H1 (cell line): ENCODE measurements around the gene RSF1. TPM values are rescaled to one million over a fixed set of nuclear protein-coding genes. Genes with fewer than 3 reads are reported as not detected.

Experiments
- CTCF ChIA-PET: fragments of 300-600 bp; sonication (Branson Sonifier 250); formaldehyde crosslinking; loops from one replicate; lab custom pipeline; 2021; ENCODE audit not compliant: partially characterized antibody; lab: Charles Lee
- POLR2A ChIA-PET: fragments of 300-600 bp; sonication (Branson Sonifier 250); formaldehyde crosslinking; loops from one replicate; lab custom pipeline; 2021; ENCODE audit warnings: inconsistent platforms; ENCODE audit not compliant: partially characterized antibody; lab: Charles Lee
- DNase-seq, 2 experiments: peaks; one replicate each; pipeline versions ENCODE4 v3.0.0 to v3.0.0-alpha.2; 2010 to 2022; ENCODE audit warnings: low spot score in 2 of 2, low read depth in 1 of 2, mixed read lengths in 1 of 2
- FAIRE-seq: peaks from 2 replicates; lab custom pipeline; 2011; peaks lifted over from hg19 to GRCh38; lab: Jason Lieb, UNC
- H2AFZ ChIP-seq: 2 replicates; pipeline ENCODE4 v1.8.1; 2012; ENCODE audit warnings: low read length, inconsistent platforms
- H2AK5ac ChIP-seq: 2 replicates; pipeline ENCODE4 v1.6.1; 2013; ENCODE audit warnings: low read depth, low read length
- H2BK120ac ChIP-seq: replicated peaks from 2 replicates; pipeline ENCODE3; 2013; ENCODE audit warnings: low read depth, low read length, inconsistent platforms
- H2BK12ac ChIP-seq: 2 replicates; pipeline ENCODE4 v1.6.1; 2013; ENCODE audit warnings: low read depth, low read length
- H2BK15ac ChIP-seq: 2 replicates; pipeline ENCODE4 v1.6.1; 2013; ENCODE audit warnings: low read length
- H2BK20ac ChIP-seq: 2 replicates; pipeline ENCODE4 v1.6.1; 2013; ENCODE audit warnings: low read length
- H2BK5ac ChIP-seq: 2 replicates; pipeline ENCODE4 v1.6.1; 2013; ENCODE audit warnings: low read depth, low read length
- H3K14ac ChIP-seq: 2 replicates; pipeline ENCODE4 v1.6.1; 2013; ENCODE audit warnings: inconsistent platforms; ENCODE audit not compliant: insufficient read length
- H3K18ac ChIP-seq: 2 replicates; pipeline ENCODE4 v1.6.1; 2013; ENCODE audit warnings: low read length; ENCODE audit errors: extremely low read depth
- H3K23ac ChIP-seq: 2 replicates; pipeline ENCODE4 v1.6.1; 2013; ENCODE audit warnings: inconsistent platforms; ENCODE audit not compliant: insufficient read length
- H3K23me2 ChIP-seq: 2 replicates; pipeline ENCODE4 v1.6.1; 2013; ENCODE audit warnings: low read depth, low read length
- H3K27ac ChIP-seq: 2 replicates; pipeline ENCODE4 v1.6.1; 2011; ENCODE audit warnings: low read depth, low read length, inconsistent platforms
- H3K27me3 ChIP-seq, 4 experiments: replicated peaks in 1 of 4; 1 replicate in 1 of 4; 2 replicates in 3 of 4; pipeline versions ENCODE4 v1.6.1 to v1.8.1; 2011 to 2013; ENCODE audit warnings: low read length in 3 of 4, mild to moderate bottlenecking in 3 of 4, inconsistent platforms in 2 of 4, mixed read lengths in 2 of 4, moderate library complexity in 1 of 4; ENCODE audit not compliant: control insufficient read depth in 3 of 4, insufficient read depth in 3 of 4; ENCODE audit errors: extremely low read depth in 1 of 4
- H3K36me3 ChIP-seq, 4 experiments: 2 replicates each; pipeline versions ENCODE4 v1.6.1 to v1.8.1; 2011 to 2013; ENCODE audit warnings: mild to moderate bottlenecking in 4 of 4, low read length in 3 of 4, moderate library complexity in 2 of 4, control low read depth in 1 of 4, inconsistent platforms in 1 of 4; ENCODE audit not compliant: insufficient read depth in 4 of 4, control insufficient read depth in 2 of 4
- H3K4ac ChIP-seq: replicated peaks from 2 replicates; pipeline ENCODE3; 2013; ENCODE audit warnings: low read length, low read depth, mixed read lengths, inconsistent platforms; ENCODE audit not compliant: insufficient read length
- H3K4me1 ChIP-seq, 4 experiments: replicated peaks in 1 of 4; 1 replicate in 1 of 4; 2 replicates in 3 of 4; pipeline versions ENCODE4 v1.6.1 to v1.8.1; 2011 to 2013; ENCODE audit warnings: low read length in 3 of 4, inconsistent platforms in 2 of 4, mixed read lengths in 1 of 4; ENCODE audit not compliant: insufficient read depth in 4 of 4, control insufficient read depth in 3 of 4
- H3K4me2 ChIP-seq, 2 experiments: 2 replicates each; pipeline versions ENCODE4 v1.6.1 to v1.8.1; 2011 to 2013; ENCODE audit warnings: low read depth in 2 of 2, low read length in 2 of 2, control low read depth in 1 of 2, inconsistent platforms in 1 of 2, mild to moderate bottlenecking in 1 of 2; ENCODE audit not compliant: insufficient read depth in 1 of 2
- H3K4me3 ChIP-seq, 4 experiments: fragments of 200-600, 300-600 bp in 1 of 4; sonication (generic), shearing (Covaris generic), sonication (Bioruptor Twin) in 1 of 4; 2 replicates each; pipeline versions ENCODE4 v1.5.1 to v1.8.1; 2011 to 2016; ENCODE audit warnings: low read length in 4 of 4, low read depth in 3 of 4, control low read depth in 2 of 4, inconsistent platforms in 2 of 4, mild to moderate bottlenecking in 2 of 4, mixed read lengths in 1 of 4, moderate library complexity in 1 of 4; ENCODE audit not compliant: insufficient read depth in 2 of 4; ENCODE audit errors: extremely low read depth in 1 of 4
- H3K56ac ChIP-seq: replicated peaks from 2 replicates; pipeline ENCODE3; 2013; ENCODE audit warnings: low read depth, mild to moderate bottlenecking, mixed read lengths, low read length, inconsistent platforms; ENCODE audit not compliant: insufficient read length
- H3K79me1 ChIP-seq: 2 replicates; pipeline ENCODE4 v1.6.1; 2013; ENCODE audit warnings: low read depth, low read length, control low read depth
- H3K79me2 ChIP-seq, 2 experiments: 2 replicates each; pipeline versions ENCODE4 v1.6.1 to v1.8.1; 2012 to 2013; ENCODE audit warnings: low read length in 2 of 2, mild to moderate bottlenecking in 2 of 2, inconsistent platforms in 1 of 2; ENCODE audit not compliant: insufficient read depth in 2 of 2, control insufficient read depth in 1 of 2
- H3K9ac ChIP-seq, 4 experiments: replicated peaks in 1 of 4; 1 replicate in 1 of 4; 2 replicates in 3 of 4; pipeline versions ENCODE4 v1.6.1 to v1.8.1; 2011 to 2013; ENCODE audit warnings: low read depth in 3 of 4, low read length in 3 of 4, control low read depth in 2 of 4, mild to moderate bottlenecking in 2 of 4, moderate library complexity in 2 of 4, inconsistent platforms in 1 of 4; ENCODE audit errors: extremely low read depth in 1 of 4
- H3K9me3 ChIP-seq, 2 experiments: 2 replicates each; pipeline versions ENCODE4 v1.6.1 to v1.8.1; 2012 to 2013; ENCODE audit warnings: mild to moderate bottlenecking in 2 of 2, moderate library complexity in 2 of 2, control low read depth in 1 of 2, inconsistent platforms in 1 of 2, low read depth in 1 of 2, low read length in 1 of 2, mixed read lengths in 1 of 2; ENCODE audit not compliant: insufficient read depth in 2 of 2
- H4K20me1 ChIP-seq, 2 experiments: replicated peaks in 1 of 2; 2 replicates each; pipeline versions ENCODE3 to v1.8.1; 2011 to 2013; ENCODE audit warnings: inconsistent platforms in 2 of 2, low read length in 2 of 2, mild to moderate bottlenecking in 1 of 2; ENCODE audit not compliant: insufficient read depth in 2 of 2, control insufficient read depth in 1 of 2
- H4K5ac ChIP-seq: 2 replicates; pipeline ENCODE4 v1.6.1; 2013; ENCODE audit warnings: low read length, low read depth, mixed read lengths, inconsistent platforms; ENCODE audit not compliant: insufficient read length
- H4K8ac ChIP-seq: 2 replicates; pipeline ENCODE4 v1.8.0; 2013; ENCODE audit warnings: mild to moderate bottlenecking, moderate library complexity, low read length, inconsistent platforms; ENCODE audit not compliant: insufficient read depth; ENCODE audit errors: extremely low read depth
- H4K91ac ChIP-seq: replicated peaks from 2 replicates; pipeline ENCODE3; 2013; ENCODE audit warnings: low read length, mixed read lengths, inconsistent platforms; ENCODE audit not compliant: insufficient read length
- CREB1 ChIP-seq: IDR thresholded peaks from 2 replicates; pipeline ENCODE4 v1.6.1; 2012; ENCODE audit warnings: inconsistent platforms
- GTF2F1 ChIP-seq: IDR thresholded peaks from 2 replicates; pipeline ENCODE4 v1.6.1; 2012; ENCODE audit warnings: low read depth, low read length, improper control_type of control experiment, borderline replicate concordance
- KDM1A ChIP-seq: fragments of 200-600, 300-600 bp; sonication (generic); IDR thresholded peaks from 2 replicates; pipeline ENCODE4 v1.7.1; 2016; ENCODE audit warnings: mild to moderate bottlenecking, low read length, borderline replicate concordance
- MAX ChIP-seq: IDR thresholded peaks from 2 replicates; pipeline ENCODE4 v1.6.1; 2012; ENCODE audit warnings: inconsistent platforms
- NANOG ChIP-seq: IDR thresholded peaks from 2 replicates; pipeline ENCODE4 v1.6.1; 2011; ENCODE audit warnings: low read length, low read depth, mild to moderate bottlenecking, inconsistent platforms; ENCODE audit not compliant: insufficient read depth, poor library complexity, severe bottlenecking
- NRF1 ChIP-seq: IDR thresholded peaks from 2 replicates; pipeline ENCODE4 v1.6.1; 2011; ENCODE audit warnings: mild to moderate bottlenecking, low read depth, low read length, improper control_type of control experiment
- RAD21 ChIP-seq, 2 experiments: IDR thresholded peaks in 1 of 2; conservative IDR thresholded peaks in 1 of 2; 2 replicates each; pipeline ENCODE4 v1.6.1; 2011; ENCODE audit warnings: low read depth in 2 of 2, low read length in 2 of 2, improper control_type of control experiment in 1 of 2, inconsistent platforms in 1 of 2, mild to moderate bottlenecking in 1 of 2, moderate library complexity in 1 of 2
- SUZ12 ChIP-seq: fragments of 200-600 bp; sonication (generic); IDR thresholded peaks from 2 replicates; pipeline ENCODE4 v1.6.1; 2012; ENCODE audit warnings: mild to moderate bottlenecking, inconsistent platforms, low read length, moderate library complexity, mixed read lengths
- TAF7 ChIP-seq: optimal IDR thresholded peaks from 2 replicates; pipeline ENCODE3; 2011; ENCODE audit warnings: low read depth, mild to moderate bottlenecking, inconsistent platforms, low read length, moderate library complexity, borderline replicate concordance
- WGBS, 2 experiments: shearing (Covaris generic) in 1 of 2; methylation state at CpG; one replicate each; pipeline versions ENCODE4 v1.1.6 to v1.1.7; 2013 to 2015; ENCODE audit warnings: low lambda C conversion rate in 2 of 2, mixed read lengths in 2 of 2, inconsistent platforms in 1 of 2, low coverage in 1 of 2, missing lambda C conversion rate in 1 of 2; ENCODE audit not compliant: insufficient replicate concordance in 2 of 2, insufficient coverage in 1 of 2, insufficient read length in 1 of 2; ENCODE audit errors: extremely low coverage in 1 of 2, missing lambda C conversion rate in 1 of 2; 5-methylcytosine and 5-hydroxymethylcytosine counted together
- polyA plus RNA-seq, 7 experiments: library from polyadenylated mRNA; depleted of rRNA in 3 of 7; stranded (reverse) in 5 of 7; unstranded in 2 of 7; fragments of >200 nt in 5 of 7; fragments of 200-250 nt in 2 of 7; gene quantifications; 1 replicate in 5 of 7; 2 replicates in 1 of 7; 4 replicates in 1 of 7; pipeline versions ENCODE4 v1.2.1 to v1.2.3, GENCODE V29; 2011 to 2013; ENCODE audit warnings: missing spikeins in 2 of 7, mixed read lengths in 2 of 7
- total RNA-seq: library from RNA; stranded (reverse); fragmentation: NEBNext Ultra II Directional; extraction: Animal tissue kit (Norgen Biotek cat#: 25700); gene quantifications from 2 replicates; pipeline ENCODE4 v1.2.1, GENCODE V29; 2021

Gene RSF1
- total and polyA plus RNA-seq, 2 of the 8 experiments (the other 6 are each of a cell fraction or from before 2014, with no cell fraction given) = 17.8 to 87.9 TPM

DNA sequence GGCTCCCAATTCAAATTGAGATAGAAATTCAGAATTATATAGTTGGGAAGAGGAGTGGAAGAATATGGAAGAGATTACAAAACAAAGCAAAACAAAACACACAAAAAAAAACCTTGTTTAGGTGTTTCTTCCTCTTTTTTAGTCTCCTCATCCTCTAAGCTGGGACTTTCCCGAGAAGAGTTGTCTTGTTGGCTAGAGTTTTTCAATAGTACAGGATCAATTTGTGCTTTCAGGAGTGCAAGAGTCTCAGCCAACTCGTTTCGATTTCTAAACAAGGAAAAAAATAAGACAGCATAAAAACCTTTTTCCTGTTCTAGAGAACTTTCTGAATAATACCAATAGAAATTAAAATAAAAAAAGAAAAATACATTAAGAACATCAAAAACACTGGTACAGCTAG is 95.1 kb downstream of the RSF1 start:
- no peaks in the 10 kb centered on the region for H4K20me1 ChIP-seq
- H4K8ac ChIP-seq = no peak overlapping the region
- no peak for DNase-seq
- no peak overlapping the region for H3K4ac ChIP-seq
- H2AK5ac ChIP-seq = no peak overlapping the region
- H3K4me2 ChIP-seq = no peak overlapping the region
- H3K56ac ChIP-seq = no peak overlapping the region
- no peak for TF ChIP-seq NANOG
- no peak for TF ChIP-seq CREB1
- no peak for TF ChIP-seq MAX
- no peak for TF ChIP-seq GTF2F1
- TF ChIP-seq KDM1A = no peak
- TF ChIP-seq TAF7 = no peak
- TF ChIP-seq RAD21 (IDR thresholded peaks at IDR 0.05 in 1 of 2, conservative IDR thresholded peaks at IDR 0.05 in 1 of 2; ENCODE audit: low read depth in 2 of 2, low read length in 2 of 2) = no peak
- TF ChIP-seq SUZ12 = no peak
- TF ChIP-seq NRF1 = no peak
- no peak overlapping the region for H2BK15ac ChIP-seq
- no peak overlapping the region for H4K5ac ChIP-seq
- H2BK120ac ChIP-seq = no peak overlapping the region
- H3K79me2 ChIP-seq = no peaks in the 10 kb centered on the region
- no peak overlapping the region for H2BK12ac ChIP-seq
- H3K4me1 ChIP-seq = no peaks in the 10 kb centered on the region
- H4K91ac ChIP-seq = no peak overlapping the region
- H3K36me3 ChIP-seq = peaks cover 0 to 31% (median 9%) of the 10 kb centered on the region in 4 experiments; a peak in 5 of 8 replicates
- no peak overlapping the region for H3K18ac ChIP-seq
- no peak overlapping the region for H3K14ac ChIP-seq
- 0 out of 2 replicates have a peak, but pooled peaks cover 3% of the 10 kb centered on the region for H3K79me1 ChIP-seq
- no peak overlapping the region for H2AFZ ChIP-seq
- H3K27me3 ChIP-seq = no peaks in the 10 kb centered on the region
- H3K23ac ChIP-seq = no peak overlapping the region
- ChIA-PET CTCF (no interaction called here), POLR2A (interaction anchor here (1.5 kb wide), 1 partner anchor 94 kb away, joined by 3 read pairs; no protein-coding TSS in a partner anchor)
- no peak overlapping the region for H2BK5ac ChIP-seq
- peaks cover 0 to 2% of the 10 kb centered on the region in 2 experiments; a peak in 1 of 4 replicates for H3K9me3 ChIP-seq
- no peak overlapping the region for H3K27ac ChIP-seq
- FAIRE-seq = no peak
- 94% methylated on average over 3 of the region's 3 CpGs; no CpG with 5 or more reads in 1 of the 2 experiments for WGBS, 2 experiments
- no peak overlapping the region for H2BK20ac ChIP-seq
- no peak overlapping the region for H3K4me3 ChIP-seq
- no peaks in the 10 kb centered on the region; the same call in 1 of the 2 replicates for H3K23me2 ChIP-seq
- no peak overlapping the region for H3K9ac ChIP-seq
